HG03064 (cell line): ENCODE measurements around the gene ITGAV.

Experiments used
- ATAC-seq: cut with Tn5 transposase; IDR thresholded peaks from one replicate; pipeline ENCODE4 v1.9.1; 2021; ENCODE audit warnings: low read depth; ENCODE audit not compliant: unreplicated experiment

Gene ITGAV

DNA sequence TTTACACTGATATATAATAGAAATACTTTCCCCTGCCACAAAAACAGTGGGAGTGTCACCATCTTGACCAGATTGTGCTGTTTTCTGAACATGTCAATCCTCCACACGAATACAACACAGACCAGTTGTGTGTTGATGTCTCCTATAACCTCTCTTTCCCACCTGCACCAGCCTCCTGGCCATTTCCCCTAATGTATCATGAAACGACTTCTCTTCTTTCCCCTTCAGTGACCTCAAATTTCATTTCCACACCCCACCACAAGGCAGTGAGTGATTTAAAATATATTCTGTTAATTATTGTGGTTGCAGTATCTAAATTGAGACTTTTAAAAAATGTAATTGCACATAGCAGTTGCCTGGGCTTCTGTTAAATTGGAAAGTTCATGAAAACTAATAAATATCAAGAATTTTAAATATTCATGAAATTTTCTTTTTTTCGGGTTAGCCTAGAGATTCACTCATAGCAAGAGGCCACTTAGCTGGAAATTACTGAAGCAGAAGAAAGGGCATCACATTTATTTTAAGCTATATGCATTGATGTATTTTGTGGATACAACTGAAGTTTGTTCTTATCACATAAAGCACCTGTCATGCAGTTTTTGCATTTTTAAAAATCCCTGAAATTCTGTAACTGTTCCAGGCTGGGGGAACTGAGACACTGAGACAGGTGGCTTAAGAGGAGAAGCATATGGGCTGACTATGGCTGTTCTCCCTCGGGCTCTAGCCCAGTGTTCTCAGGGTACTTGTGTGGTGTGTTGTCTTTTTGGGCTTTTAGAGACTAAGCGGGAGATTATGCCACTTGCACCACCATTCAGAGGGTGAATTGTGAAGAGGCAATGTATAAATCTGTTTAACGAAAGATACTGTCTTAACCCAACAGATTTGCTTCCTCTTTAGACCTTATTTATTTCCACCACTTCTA lies 119.9 kb downstream of the ITGAV start:
- ATAC-seq: no peak

DNA sequence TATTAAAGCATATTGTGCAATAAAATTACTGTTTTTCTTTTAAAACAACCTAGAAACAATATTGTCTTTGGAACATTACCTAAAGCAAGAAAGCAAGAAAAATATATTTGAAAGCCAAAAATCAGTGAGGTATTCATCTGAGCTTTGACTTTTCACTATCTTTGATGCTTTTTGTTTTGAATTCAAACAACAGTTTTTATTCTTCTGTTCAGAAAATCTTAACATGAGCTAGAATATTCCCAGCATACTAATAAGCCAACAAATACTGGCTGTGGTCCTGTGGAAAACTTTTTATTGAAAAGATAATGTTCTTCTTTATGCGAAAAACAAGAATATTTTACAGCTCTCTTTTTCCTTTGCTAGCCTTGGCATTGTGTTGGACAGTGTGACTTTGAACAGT lies 123.8 kb downstream of the ITGAV start:
- no peak for ATAC-seq

DNA sequence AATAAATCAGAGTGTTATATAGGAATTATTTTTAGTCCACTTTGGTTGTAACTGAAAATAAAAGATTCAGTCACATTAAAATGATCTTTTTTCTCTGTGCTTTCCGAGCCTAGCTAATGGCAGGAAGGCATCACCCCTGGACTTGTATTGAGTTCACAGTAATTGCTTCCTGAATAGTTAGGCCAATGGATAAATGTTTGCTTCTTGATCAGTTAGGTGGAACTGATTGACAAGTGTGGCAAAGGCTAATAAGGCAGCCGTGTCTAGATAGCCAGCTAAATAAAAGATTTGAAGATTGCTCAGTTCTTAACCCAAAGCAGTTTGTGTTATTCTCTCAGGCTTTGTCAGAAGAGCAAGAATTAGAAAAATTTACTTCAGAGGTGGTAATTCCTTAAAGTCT lies 124.8 kb downstream of the ITGAV start:
- no peak for ATAC-seq

DNA sequence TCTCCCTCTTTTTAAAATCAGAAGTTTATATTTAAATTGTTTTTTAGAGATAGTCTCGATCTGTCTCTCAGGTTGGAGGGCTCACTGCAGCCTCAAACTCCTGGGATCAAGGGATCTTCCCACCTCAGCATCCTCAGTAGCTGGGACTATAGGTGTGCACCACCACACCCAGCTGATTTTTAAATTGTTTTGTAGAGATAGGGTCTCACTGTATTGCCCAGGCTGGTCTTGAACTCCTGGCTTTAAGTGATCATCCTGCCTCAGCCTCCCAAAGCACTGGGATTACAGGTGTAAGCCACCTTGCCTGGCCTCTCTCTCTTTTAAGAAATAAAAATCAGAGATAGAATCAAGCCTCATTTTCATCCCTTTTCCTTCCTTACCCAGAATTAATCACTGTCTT lies 126.1 kb downstream of the ITGAV start:
- ATAC-seq: no peak

DNA sequence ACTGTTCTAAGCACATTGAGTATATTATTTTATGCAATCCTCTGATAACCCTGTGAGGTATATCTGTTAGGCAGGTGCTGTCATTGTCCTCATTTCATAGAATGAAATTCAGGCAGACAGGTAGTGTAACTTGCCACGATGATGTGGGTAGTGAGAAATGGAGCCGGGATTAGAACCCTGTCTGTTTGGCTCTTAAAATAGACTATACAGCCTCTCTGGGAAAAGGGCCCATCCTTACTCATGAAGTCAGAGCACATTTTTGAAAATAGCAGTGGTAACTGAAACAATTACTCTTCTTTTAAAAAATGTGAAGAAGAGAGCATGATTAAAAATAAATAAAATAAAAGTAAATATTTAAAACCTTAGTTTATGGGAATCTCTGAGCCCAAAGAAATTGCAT lies 127.0 kb downstream of the ITGAV start:
- no peak for ATAC-seq

DNA sequence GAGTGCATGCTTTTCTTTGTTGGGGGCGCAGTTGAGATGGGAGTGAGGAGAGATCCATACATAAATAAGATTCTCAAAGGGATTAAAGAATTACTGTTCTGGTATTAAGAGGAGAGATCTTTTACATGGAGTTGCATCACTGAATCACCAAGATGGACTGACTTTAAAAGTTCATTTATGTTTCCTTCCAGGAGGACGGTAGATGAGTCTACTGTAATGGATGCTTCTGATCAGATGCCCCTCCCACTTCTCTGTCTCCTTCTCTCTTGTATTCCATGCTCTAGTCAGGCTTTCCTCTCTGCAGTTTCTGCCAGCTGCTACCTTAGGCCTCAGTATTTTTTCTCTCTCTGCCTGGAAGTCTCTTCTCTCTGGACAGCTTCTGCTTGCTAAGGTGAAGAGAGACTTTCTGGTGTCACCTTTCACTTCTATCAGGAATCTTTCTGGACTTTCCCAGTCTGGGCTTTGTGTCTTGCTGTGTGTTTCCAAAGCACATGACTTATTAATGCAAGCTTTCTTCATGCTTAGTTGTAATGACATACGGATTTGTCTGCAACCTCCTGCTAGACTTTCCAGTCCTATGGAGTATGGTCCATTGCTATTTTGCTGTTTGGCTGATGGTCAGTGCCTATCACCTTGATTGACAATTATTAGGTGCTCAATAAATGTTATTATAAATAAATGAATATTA lies 127.6 kb downstream of the ITGAV start:
- ATAC-seq: no peak

DNA sequence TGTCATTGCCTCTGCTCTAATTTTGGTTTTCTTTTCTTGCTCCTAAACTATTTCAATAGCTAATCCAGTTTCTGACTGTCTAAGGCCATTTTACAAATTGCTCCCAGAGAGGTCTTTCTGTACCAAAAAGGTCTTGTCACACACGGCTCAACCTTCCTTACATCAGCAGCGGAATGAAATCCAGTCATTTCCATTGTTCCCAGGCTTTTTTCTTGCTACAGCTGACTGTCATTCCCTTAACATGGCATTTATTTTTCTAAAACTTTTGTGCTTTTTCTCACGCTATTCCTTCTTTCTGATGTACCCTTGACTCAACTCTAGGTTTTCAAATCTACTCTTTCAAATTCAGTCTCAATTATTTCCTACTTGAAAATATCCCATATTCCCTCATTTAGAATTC lies 128.3 kb downstream of the ITGAV start:
- ATAC-seq: no peak

DNA sequence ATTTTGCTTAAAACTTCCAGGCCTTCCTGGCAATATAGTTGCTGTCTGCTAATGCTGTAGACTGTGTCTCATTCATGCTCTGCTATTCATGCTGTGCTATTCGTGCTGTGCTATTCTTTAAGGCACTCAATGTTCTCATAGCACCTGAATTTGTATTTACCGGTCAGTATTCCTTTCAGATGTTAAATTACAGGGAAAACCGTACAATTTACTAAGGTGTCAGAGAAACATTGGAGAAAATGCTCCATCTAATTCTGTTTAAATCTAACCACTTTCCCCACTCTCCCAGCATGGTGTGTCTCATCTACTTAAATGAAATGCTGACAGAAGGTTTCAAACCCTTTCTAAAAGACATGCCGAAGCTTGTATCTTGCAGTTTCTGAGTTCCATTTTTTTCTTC lies 129.0 kb downstream of the ITGAV start:
- no peak for ATAC-seq

DNA sequence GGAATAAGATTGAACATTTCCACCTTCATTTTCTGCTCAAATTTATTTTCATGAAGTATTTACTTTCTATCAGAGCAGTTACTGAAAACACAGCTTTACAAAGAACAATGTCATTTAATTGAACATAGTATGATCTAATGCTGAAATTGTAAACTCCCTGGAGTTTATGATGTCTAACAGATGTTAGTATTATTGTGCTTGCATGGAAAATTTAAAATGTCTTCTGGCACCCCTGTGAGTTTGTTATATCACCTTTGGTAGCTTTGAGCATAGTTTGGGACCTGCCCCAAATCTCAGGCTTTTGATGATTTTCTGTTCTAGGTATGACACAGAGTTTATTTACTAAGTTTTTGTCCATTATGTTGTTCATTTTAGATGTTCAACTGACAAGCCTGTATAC lies 132.1 kb downstream of the ITGAV start:
- no peak for ATAC-seq

DNA sequence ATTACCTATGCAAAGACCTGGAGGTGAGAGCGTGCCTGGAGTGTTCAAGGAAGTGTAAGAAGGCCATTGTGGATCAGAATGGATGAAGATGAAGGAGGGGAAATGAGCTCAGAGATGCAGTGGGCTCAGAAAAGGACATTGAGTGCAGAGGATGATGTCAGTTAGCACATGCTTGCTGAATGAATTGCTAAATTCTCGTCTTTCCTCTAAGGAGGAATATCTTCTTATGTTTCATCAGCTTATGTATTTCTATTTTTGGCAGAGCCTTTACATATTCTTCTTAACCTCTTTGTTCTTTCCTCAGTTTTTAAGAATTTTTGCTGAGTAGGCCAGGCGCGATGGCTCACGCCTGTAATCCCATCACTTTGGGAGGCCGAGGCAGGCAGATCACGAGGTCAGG lies 134.9 kb downstream of the ITGAV start:
- ATAC-seq: no peak

DNA sequence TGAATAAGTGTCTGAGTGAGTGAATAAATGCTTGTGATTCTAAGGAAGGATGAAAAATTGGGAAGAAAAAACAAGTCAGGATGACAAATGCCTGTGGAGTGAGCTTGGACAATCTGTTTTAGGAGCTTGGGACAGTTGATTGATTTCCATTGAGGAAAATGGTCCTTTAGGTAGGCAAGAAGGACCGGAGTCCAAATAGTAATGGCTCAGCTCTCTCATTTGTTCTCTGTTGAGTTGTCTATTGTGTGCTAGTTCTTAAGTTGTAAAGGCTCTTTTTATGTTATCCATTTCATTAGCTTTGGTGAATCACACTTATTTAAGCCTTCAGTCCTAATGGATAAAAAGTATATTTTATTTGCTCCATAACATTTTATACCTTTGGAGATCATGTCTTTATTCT lies 135.9 kb downstream of the ITGAV start:
- no peak for ATAC-seq

DNA sequence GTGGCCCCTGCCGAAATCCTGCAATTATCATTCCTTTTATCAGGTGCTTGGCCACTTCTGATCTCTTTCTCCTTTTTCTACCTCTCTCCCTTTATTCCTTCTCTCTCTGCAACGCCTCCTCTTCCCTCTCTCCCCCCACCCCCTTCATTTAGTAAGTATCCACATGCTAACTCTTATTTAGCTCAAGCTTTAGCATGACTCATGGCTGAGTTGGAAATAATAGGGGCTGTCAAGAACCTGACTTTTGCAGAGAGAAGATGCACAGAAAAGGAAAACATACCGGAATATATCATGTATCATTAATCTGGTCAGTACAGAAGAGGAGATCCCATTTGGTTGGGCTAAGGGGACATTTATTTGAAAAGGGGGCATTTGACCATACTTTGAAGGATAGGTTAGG lies 137.1 kb downstream of the ITGAV start:
- no peak for ATAC-seq

DNA sequence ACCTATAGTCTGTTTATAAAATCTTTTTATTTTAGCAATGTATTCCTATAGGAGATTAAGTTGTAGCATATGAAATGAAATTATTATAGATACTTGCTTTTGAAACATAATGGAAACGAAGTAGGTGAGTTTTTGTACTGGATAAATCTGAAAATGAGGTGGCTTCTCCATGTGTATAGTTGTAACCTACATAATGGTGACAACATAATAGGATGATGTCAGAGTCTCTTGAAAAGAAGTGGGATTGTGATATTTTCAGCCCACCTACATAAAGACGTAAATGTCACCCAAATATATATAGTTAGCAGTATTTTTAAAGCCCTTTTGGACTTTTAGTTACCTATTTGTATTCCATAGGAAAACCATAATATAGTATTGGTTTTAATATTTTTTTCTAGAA lies 138.8 kb downstream of the ITGAV start:
- ATAC-seq: no peak
